Endodermal cell (in vitro differentiated cells): ENCODE results near the gene SRRM1. TPM values are rescaled to one million over a fixed set of nuclear protein-coding genes. Genes with fewer than 3 reads are reported as not detected.
"Not testable (repeated sequence)": the region's sequence is repeated elsewhere in the genome, so short reads cannot be mapped to it uniquely, and the experiment has no call there.

Experiments
- DNase-seq: peaks from one replicate; pipeline ENCODE4 v3.0.0-alpha.2; 2017
- H3K27ac ChIP-seq: 2 replicates; pipeline ENCODE4 v1.5.1; 2013; ENCODE audit warnings: mild to moderate bottlenecking, low read depth, low read length, moderate library complexity
- H3K27me3 ChIP-seq: 2 replicates; pipeline ENCODE4 v1.6.1; 2013; ENCODE audit warnings: mild to moderate bottlenecking, low read length, moderate library complexity; ENCODE audit not compliant: insufficient read depth, control insufficient read depth, poor library complexity, severe bottlenecking
- H3K36me3 ChIP-seq: 2 replicates; pipeline ENCODE4 v1.7.0; 2013; ENCODE audit warnings: mild to moderate bottlenecking, low read length, moderate library complexity; ENCODE audit not compliant: control insufficient read depth, insufficient read depth
- H3K4me1 ChIP-seq: one replicate; pipeline ENCODE4 v1.7.0; 2013; ENCODE audit warnings: low read length; ENCODE audit not compliant: control insufficient read depth, insufficient read depth
- H3K4me3 ChIP-seq: 2 replicates; pipeline ENCODE4 v1.5.1; 2013; ENCODE audit warnings: mild to moderate bottlenecking, low read length, moderate library complexity
- H3K9ac ChIP-seq: 2 replicates; pipeline ENCODE4 v1.6.1; 2013; ENCODE audit warnings: mild to moderate bottlenecking, low read length, moderate library complexity; ENCODE audit not compliant: poor library complexity, severe bottlenecking; ENCODE audit errors: extremely low read depth
- H3K9me3 ChIP-seq: 2 replicates; pipeline ENCODE4 v1.6.1; 2013; ENCODE audit warnings: mild to moderate bottlenecking, low read length, moderate library complexity; ENCODE audit not compliant: control insufficient read depth
- H3K27ac Mint-ChIP-seq: 2 replicates; pipeline ENCODE4 v1.8.0; 2020; ENCODE audit warnings: mixed read lengths
- H3K27me3 Mint-ChIP-seq: 2 replicates; pipeline ENCODE4 v1.8.0; 2021; ENCODE audit warnings: mild to moderate bottlenecking, mixed read lengths; ENCODE audit not compliant: insufficient read depth
- H3K36me3 Mint-ChIP-seq: 2 replicates; pipeline ENCODE4 v1.8.0; 2020; ENCODE audit warnings: low read depth, mixed read lengths
- H3K4me1 Mint-ChIP-seq: 2 replicates; pipeline ENCODE4 v1.8.0; 2020; ENCODE audit warnings: mixed read lengths
- H3K4me3 Mint-ChIP-seq: 2 replicates; pipeline ENCODE4 v1.8.0; 2020; ENCODE audit warnings: mild to moderate bottlenecking, moderate library complexity, mixed read lengths
- H3K9me3 Mint-ChIP-seq: 2 replicates; pipeline ENCODE4 v1.8.0; 2020; ENCODE audit warnings: mild to moderate bottlenecking, mixed read lengths
- CTCF ChIP-seq: fragments of 200-600 bp; sonication (generic); conservative IDR thresholded peaks from 2 replicates; pipeline ENCODE4 v1.5.0; 2021; ENCODE audit warnings: antibody characterized with exemption, mild to moderate bottlenecking
- WGBS, 2 experiments: methylation state at CpG; one replicate each; pipeline versions ENCODE4 v1.1.5 to v1.1.7; 2013; ENCODE audit warnings: missing lambda C conversion rate in 2 of 2, mixed read lengths in 1 of 2; ENCODE audit not compliant: insufficient coverage in 1 of 2, insufficient read length in 1 of 2; 5-methylcytosine and 5-hydroxymethylcytosine counted together
- total RNA-seq, 2 donors: library from RNA; stranded (reverse); fragmentation: NEBNext Ultra II Directional in 1 of 2; extraction: Animal tissue kit (Norgen Biotek cat#: 25700) in 1 of 2; gene quantifications; 2 replicates in 1 of 2; 3 replicates in 1 of 2; pipeline ENCODE4 v1.2.1, GENCODE V29; 2021

The SRRM1 gene
- total RNA-seq, 2 donors from 2014 or later = 233 to 293 TPM

- Mint-ChIP-seq H3K27ac (peak overlapping the region; percentile 35), H3K4me3 (peak overlapping the region; percentile 4), H3K9me3 (peaks cover 2% of the 10 kb centered on the region), H3K36me3 (no peaks in the 10 kb centered on the region), H3K4me1 (peaks cover 6% of the 10 kb centered on the region), H3K27me3 (no peaks in the 10 kb centered on the region)
- Histone ChIP-seq H3K27ac (peak overlapping the region; percentile 85), H3K4me3 (no peak overlapping the region), H3K27me3 (no peaks in the 10 kb centered on the region), H3K9me3 (no peaks in the 10 kb centered on the region), H3K9ac (no peak overlapping the region), H3K4me1 (no peaks in the 10 kb centered on the region), H3K36me3 (no peaks in the 10 kb centered on the region)
- peak; percentile 94 for DNase-seq
- WGBS, 2 experiments = 52 to 57% methylated on average over 15 to 18 of the region's 18 CpGs
- no peak for TF ChIP-seq CTCF
These were observed 62.4 kb downstream of the SRRM1 start for GRCh38 chr1:24705260-24706073.

DNA sequence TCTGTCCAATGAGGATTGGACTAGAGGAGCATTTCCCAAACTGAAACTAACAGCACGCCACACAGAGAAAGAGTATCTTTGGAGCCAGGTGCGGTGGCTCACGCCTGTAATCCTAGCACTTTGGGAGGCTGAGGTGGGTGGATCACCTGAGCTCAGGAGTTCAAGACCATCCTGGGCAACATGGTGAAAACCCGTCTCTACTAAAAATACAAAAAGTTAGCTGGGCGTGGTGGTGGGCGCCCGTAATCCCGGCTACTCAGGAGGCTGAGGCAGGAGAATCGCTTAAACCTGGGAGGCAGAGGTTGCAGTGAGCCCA is 62.9 kb downstream of the SRRM1 start:
- H3K9me3 ChIP-seq, H3K27me3 ChIP-seq, H3K27ac ChIP-seq, H3K36me3 ChIP-seq, DNase-seq, H3K9ac ChIP-seq, H3K9me3 Mint-ChIP-seq, H3K4me1 Mint-ChIP-seq, H3K4me1 ChIP-seq, H3K27me3 Mint-ChIP-seq, H3K36me3 Mint-ChIP-seq, H3K4me3 Mint-ChIP-seq, H3K4me3 ChIP-seq: not testable (repeated sequence)
- WGBS, 2 experiments = 95 to 98% methylated on average over 9 of the region's 9 CpGs
- H3K27ac Mint-ChIP-seq = peak overlapping the region; percentile 35

DNA sequence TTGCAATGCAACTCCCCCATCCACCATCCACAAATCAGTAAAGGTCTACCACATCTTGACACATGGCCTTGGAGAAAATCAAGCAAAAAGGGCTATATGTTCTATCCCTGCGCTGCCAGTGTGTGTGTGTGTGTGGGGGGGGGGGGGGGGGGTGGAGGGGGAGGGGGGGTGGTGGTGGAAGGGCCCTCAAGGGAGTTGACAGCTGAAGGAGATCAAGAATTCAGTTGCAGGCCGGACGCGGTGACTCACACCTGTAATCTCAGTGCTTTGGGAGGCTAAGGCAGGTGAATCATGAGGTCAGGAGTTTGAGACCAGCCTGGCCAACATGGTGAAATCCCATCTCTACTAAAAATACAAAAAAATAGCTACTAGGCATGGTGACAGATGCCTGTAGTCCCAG is 64.6 kb downstream of the SRRM1 start:
- WGBS, 2 experiments = 91% methylated on average over 3 of the region's 4 CpGs; no CpG with 5 or more reads in 1 of the 2 experiments
- no peaks in the 10 kb centered on the region for H3K4me1 ChIP-seq
- DNase-seq = no peak
- H3K27me3 ChIP-seq = no peaks in the 10 kb centered on the region
- H3K4me1 Mint-ChIP-seq = peaks cover 2% of the 10 kb centered on the region
- TF ChIP-seq CTCF = no peak
- H3K27me3 Mint-ChIP-seq = no peaks in the 10 kb centered on the region
- H3K36me3 Mint-ChIP-seq = no peaks in the 10 kb centered on the region
- no peak overlapping the region for H3K9ac ChIP-seq
- peaks cover 2% of the 10 kb centered on the region for H3K9me3 Mint-ChIP-seq
- H3K36me3 ChIP-seq = no peaks in the 10 kb centered on the region
- H3K9me3 ChIP-seq = no peaks in the 10 kb centered on the region
- H3K27ac ChIP-seq = no peak overlapping the region
- H3K4me3 ChIP-seq = no peak overlapping the region
- no peak overlapping the region for H3K4me3 Mint-ChIP-seq
- no peak overlapping the region for H3K27ac Mint-ChIP-seq
